GM12892 (cell line): ENCODE data around the gene SNX9.
"Not testable (repeated sequence)": the region's sequence is repeated elsewhere in the genome, so short reads cannot be mapped to it uniquely, and the experiment has no call there.

Experiments used
- DNase-seq: peaks from one replicate; pipeline ENCODE4 v3.0.0; 2011; ENCODE audit not compliant: insufficient read length
- FAIRE-seq: peaks from 2 replicates; lab custom pipeline; 2011; peaks lifted over from hg19 to GRCh38; lab: Jason Lieb, UNC
- POLR2A ChIP-seq: IDR thresholded peaks from 2 replicates; pipeline ENCODE4 v1.6.1; 2011; ENCODE audit warnings: low read depth, low read length, control low read depth
- POLR2AphosphoS5 ChIP-seq: IDR thresholded peaks from 2 replicates; pipeline ENCODE4 v1.6.1; 2011; ENCODE audit warnings: low read depth, low read length, control low read depth
- TAF1 ChIP-seq: IDR thresholded peaks from 2 replicates; pipeline ENCODE4 v1.6.1; 2011; ENCODE audit warnings: low read depth, mild to moderate bottlenecking, control low read depth, low read length, borderline replicate concordance

SNX9 gene

DNA sequence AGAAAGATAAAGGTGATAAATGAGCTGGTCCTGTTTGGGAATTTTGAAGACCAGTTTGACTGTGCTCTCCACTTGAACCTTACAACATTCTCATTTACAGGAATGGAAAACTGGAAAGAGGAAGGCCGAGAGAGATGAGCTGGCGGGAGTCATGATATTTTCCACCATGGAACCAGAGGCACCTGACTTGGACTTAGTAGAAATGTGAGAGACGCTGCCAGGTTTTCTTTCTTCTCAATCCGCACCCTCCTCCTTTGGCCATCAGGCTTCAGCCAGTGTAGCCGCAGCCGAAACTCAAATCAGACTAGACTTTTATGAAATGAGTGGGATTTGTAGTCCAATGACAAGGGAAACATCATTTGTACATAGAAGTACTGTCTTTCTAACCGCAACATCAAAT is 104.0 kb downstream of the SNX9 start:
- DNase-seq (no peak), FAIRE-seq (no peak)
- TF ChIP-seq POLR2AphosphoS5 (no peak), POLR2A (no peak), TAF1 (no peak)

DNA sequence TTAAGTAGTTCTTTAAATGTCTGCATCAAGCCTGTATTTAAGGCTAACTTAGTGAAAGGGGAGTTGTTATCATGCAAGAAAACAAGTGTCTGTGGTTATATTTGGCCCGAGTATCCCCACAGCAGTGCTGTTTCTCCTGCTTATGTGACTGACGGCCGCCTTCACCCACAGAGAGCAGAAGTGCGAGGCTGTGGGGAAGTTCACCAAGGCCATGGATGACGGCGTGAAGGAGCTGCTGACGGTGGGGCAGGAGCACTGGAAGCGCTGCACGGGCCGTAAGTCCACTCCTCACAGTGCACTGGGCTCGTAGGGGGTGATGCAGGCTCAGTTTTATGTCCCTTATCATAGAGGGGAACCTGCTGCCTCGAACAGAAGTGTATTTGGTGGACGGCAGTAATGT is 105.4 kb downstream of the SNX9 start:
- FAIRE-seq (no peak), DNase-seq (no peak)
- TF ChIP-seq POLR2A (no peak), POLR2AphosphoS5 (no peak), TAF1 (no peak)

DNA sequence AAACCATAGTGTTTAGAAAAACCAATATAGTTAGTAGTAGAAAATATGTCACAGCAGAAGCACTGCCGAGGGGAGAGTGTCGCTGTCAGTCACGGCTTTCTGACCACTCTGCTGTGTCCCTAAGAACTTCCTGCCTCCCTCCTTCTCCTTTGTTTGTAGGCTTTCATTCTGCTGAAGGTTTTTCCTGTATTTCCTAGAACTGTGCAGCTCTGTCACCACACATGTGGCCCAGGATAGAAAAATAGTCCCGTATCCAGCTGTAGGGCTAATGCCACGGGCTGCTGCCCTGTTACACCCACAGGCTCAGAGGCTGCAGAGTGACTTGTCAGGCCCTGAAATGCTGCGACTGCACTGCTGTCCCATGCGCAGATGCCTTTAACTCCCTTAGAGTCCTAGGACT is 106.0 kb downstream of the SNX9 start:
- FAIRE-seq (no peak), DNase-seq (no peak)
- TF ChIP-seq POLR2AphosphoS5 (no peak), POLR2A (no peak), TAF1 (no peak)

DNA sequence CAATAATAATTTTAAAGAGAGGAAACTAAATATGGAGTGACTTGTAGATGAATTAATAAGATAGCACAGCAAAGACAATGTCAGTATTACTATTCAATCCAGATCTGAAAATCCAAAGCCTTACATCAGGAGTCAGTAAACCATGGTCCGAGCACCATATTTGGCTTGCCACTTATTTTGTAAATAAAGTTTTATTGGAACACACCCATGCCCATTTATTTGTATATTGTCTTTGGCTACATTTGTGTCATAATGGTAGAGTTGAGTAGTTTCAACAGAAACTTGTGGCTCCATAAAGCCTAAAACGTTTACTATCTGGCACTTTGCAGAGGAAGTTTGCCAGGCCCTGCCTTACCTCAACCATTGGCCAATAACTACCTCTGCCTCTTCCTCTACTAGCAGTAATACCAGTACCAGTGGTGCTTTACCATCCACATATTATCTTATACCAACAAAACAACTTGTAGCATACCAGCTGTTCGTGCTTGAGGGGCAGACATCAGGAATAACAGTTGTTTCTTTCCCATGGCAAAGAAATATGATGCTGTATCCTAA is 106.8 kb downstream of the SNX9 start:
- TF ChIP-seq TAF1 = no peak
- no peak for TF ChIP-seq POLR2A
- TF ChIP-seq POLR2AphosphoS5 = no peak
- FAIRE-seq (no peak), DNase-seq (no peak)

DNA sequence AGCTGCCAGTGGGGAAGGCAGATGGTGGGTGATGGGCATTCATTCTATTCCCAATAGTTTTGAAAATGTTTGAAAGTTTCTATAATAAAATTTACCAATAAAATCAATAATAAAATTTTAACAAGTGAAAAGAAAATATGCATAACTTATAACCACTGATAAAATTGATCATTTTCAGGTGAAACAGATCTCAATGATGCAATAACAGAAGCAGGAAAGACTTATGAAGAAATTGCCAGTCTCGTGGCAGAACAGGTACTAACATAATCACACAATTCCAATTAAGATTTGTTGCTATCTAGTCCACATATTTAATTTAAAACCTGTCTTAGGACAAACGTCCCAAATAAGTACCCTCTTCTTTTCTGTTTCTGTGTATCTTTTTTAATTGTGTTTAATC is 112.7 kb downstream of the SNX9 start:
- no peak for TF ChIP-seq TAF1
- no peak for TF ChIP-seq POLR2A
- no peak for TF ChIP-seq POLR2AphosphoS5
- DNase-seq (no peak), FAIRE-seq (no peak)

DNA sequence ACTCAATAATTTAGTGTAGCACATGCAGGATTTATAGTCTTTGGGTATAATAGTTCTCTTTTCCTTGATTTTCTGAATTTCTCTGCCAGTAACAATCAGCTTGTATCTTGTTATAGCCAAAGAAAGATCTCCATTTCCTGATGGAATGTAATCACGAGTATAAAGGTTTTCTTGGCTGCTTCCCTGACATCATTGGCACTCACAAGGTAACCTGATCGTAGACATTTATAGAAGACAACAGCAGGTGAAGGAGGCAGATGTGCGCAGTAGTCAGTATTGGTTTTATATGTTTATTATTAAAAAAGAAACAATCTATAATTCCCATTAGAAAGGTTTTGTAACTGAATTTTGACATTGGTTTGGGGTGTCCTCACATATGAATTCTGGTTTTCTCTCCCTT is 114.3 kb downstream of the SNX9 start:
- TF ChIP-seq TAF1 (no peak), POLR2A (no peak), POLR2AphosphoS5 (no peak)
- FAIRE-seq = no peak
- DNase-seq = no peak

DNA sequence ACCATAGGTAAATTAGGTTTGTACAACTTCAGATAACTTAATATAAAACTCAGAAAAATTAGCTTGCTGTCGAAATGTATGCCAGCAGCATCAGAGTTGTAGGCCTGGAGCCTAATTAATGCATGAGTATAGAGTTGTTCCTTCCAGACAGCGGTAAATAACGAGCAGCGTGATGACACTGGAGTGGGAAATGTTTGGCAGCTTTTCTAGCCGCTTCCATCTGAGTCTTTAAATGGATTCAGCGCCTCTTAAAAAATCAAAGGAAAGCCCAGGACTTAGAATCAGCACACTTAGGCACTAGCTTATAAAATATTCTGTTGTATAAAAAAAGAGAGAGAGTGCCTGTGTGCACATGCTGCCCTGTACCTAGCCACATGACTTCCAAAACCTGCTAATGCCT is 114.9 kb downstream of the SNX9 start:
- DNase-seq (no peak), FAIRE-seq (no peak)
- TF ChIP-seq TAF1 (no peak), POLR2AphosphoS5 (no peak), POLR2A (no peak)

DNA sequence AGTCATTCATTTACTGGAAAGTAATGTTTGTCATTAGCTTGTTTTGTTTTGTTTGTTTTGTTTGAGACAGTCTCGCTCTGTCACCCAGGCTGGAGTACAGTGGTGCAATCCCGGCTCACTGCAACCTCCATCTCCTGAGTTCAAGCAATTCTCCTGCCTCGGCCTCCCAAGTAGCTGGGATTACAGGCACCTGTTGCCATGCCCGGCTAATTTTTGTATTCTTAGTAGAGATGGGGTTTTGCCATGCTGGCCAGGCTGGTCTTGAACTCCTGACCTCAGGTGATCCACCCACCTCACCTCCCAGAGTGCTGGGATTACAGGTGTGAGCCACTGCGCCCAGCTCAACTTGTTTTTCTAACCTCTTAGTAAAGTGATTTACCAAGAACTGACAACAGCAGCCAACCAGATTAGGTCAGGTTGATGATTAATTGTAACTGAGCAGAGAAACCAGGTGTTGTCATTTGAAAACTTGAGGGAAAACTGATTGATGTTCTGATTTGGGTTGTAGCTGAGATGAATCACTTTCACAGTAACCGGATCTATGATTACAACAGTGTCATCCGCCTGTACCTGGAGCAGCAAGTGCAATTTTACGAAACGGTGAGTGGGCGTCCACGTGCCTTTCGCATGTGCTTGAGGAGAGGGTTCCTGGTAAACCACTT is 117.5 kb downstream of the SNX9 start:
- DNase-seq, FAIRE-seq: not testable (repeated sequence)

DNA sequence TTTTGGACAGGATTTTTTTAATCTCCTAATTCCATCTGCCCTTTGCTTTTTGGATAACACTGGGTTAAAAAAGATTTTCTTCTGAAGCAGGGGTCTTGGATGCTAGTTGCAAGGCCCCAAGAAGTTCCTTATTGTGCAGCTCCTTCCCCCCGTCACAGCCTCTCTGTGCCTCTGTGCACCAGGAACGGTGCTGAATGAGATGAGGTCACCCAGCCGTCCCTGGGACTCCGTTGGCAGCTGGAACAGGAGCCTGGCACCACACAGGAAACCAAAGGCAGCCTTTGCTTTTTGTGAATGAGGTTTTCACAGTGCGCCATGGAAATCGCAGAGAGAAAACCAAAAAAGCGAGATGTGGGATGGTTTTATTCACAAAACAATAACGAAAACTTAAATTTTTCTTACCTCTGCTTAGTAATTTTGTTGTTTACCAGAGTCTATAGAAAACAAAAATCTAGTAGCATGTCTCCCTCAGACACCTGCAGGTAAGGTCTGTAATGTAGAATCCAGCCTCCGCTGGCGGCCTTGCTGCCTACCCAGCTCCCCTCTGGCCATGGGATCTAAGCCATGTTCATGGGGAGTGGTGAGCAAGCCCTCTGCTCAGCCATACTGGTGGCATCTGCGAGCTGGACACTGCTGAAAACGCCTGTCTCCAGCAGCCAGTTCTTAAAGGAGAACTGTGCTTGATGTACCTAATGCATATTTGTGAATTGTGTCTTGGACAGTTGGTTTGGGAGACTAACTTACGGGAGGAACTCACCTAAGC is 118.2 kb downstream of the SNX9 start:
- FAIRE-seq = no peak
- no peak for DNase-seq
- no peak for TF ChIP-seq TAF1

DNA sequence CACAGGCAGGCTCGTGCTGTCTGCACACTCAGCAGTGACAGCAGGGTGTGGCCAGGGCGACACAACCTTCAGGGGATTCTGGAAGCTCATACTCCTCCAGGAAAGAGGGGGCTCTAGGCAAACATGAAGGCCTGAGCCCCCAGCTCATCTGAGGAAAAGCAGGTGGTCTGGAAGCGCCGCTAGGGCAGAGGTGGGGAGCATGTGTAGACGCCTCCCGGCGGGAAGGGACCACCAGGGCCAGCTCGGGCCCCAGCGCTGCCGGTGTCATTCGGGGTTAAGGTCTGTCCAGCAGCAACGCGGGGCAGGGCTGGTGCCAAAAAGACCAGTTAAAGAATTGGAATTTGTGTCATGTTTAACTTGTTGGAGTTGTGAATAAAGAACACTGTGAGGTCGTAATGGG is 119.3 kb downstream of the SNX9 start:
- DNase-seq (no peak), FAIRE-seq (no peak)
- TF ChIP-seq POLR2AphosphoS5 (no peak), TAF1 (no peak), POLR2A (no peak)

DNA sequence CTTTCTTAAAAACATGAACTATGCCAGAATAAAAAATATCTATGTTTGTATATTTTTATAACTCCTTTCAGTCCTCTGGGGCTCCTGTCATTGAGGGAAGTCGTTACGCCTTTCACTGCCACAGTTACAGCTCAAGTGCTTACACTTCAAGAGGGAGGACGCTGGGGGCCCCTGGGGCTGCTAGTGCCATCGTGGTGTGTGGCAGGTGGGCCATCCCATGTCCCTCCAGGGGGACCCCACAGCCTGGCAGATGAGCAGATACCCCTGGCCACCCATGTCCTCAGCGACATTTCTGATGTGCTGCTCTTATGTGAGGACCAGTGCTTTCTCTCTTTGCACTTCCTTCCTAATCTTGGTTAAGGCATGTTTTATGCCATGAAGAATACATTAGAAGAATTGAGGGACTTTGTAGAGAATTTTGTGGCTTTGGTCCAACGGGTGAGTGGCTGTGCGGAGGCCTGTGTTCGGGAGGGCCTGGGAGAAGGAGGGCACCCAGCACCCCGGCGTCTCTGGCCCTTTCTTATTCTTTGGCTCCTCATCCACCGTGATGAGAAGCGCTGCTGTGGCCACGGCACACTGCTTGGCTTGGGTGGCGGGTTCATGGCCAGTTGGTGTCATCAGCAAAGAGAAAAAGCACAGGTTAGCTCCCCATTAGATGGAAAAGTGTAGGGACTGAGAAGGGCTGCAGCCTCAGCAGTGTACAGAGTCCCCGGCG is 120.4 kb downstream of the SNX9 start:
- TF ChIP-seq POLR2AphosphoS5 (no peak), POLR2A (no peak), TAF1 (no peak)
- no peak for DNase-seq
- FAIRE-seq = no peak

DNA sequence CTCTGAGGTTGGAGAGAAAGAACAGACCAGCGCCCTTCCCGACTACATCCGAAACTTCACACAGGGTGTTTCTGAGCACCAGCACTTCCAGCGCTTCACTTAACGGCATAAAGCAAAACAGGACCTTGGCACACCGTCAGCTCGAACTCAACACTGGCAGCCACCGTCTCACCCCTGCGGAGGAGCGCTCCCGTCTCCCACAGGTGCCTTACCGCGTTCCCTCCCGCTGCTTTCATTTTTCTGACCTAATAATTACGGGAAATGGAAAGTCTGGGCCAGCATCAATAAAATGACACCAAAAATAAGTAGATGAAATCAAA is 120.9 kb downstream of the SNX9 start:
- no peak for TF ChIP-seq TAF1
- TF ChIP-seq POLR2AphosphoS5 = no peak
- DNase-seq = no peak
- no peak for FAIRE-seq
